ENCODE results near the gene EMC7. TPM values are rescaled to one million over a fixed set of nuclear protein-coding genes. Genes with fewer than 3 reads are reported as not detected.
A peak's percentile ranks its signal among the peaks of the same experiment; 100 is the strongest.

Gene EMC7
- total and polyA plus RNA-seq, 2 of the 13 experiments (the other 11 are each of a cell fraction or from before 2014, with no cell fraction given), result 46.8 to 113 TPM

- no peak for TF ChIP-seq ZNF782 (CRISPR knock-in tag; IDR thresholded peaks at IDR 0.05; ENCODE audit: borderline replicate concordance)
- no peak for TF ChIP-seq ZBTB2 (CRISPR knock-in tag; IDR thresholded peaks at IDR 0.05; ENCODE audit: low read depth)
- no peak for TF ChIP-seq ETS1 (CRISPR knock-in tag; IDR thresholded peaks at IDR 0.05)
- TF ChIP-seq ZNF639 (CRISPR knock-in tag; conservative IDR thresholded peaks at IDR 0.05), result peak; percentile 9; the same call in 1 of the 2 replicates
- TF ChIP-seq DPF2 (CRISPR knock-in tag; IDR thresholded peaks at IDR 0.05; ENCODE audit: borderline replicate concordance, low read depth), result no peak
- no peak for TF ChIP-seq ZNF563 (CRISPR knock-in tag; IDR thresholded peaks at IDR 0.05)
- TF ChIP-seq ZNF615 (CRISPR knock-in tag; IDR thresholded peaks at IDR 0.05; ENCODE audit: borderline replicate concordance), result no peak
- no peak for TF ChIP-seq NR2C2 (CRISPR knock-in tag; IDR thresholded peaks at IDR 0.05; ENCODE audit: borderline replicate concordance)
- TF ChIP-seq YEATS4 (CRISPR knock-in tag; IDR thresholded peaks at IDR 0.05; ENCODE audit: borderline replicate concordance), result peak; percentile 25; the same call in 1 of the 2 replicates
- TF ChIP-seq ZNF143 (CRISPR knock-in tag; IDR thresholded peaks at IDR 0.05), result no peak
- no peak for TF ChIP-seq JARID2 (CRISPR knock-in tag; IDR thresholded peaks at IDR 0.05; ENCODE audit: insufficient replicate concordance)
- TF ChIP-seq BORCS8-MEF2B (CRISPR knock-in tag; IDR thresholded peaks at IDR 0.05), result no peak
- TF ChIP-seq E2F5 (CRISPR knock-in tag; conservative IDR thresholded peaks at IDR 0.05), result no peak
- no peak for TF ChIP-seq ZC3H13 (CRISPR knock-in tag; IDR thresholded peaks at IDR 0.05)
- no peak for TF ChIP-seq NFIC (IDR thresholded peaks at IDR 0.05; ENCODE audit: low read length)
- TF ChIP-seq IRF2 (CRISPR knock-in tag; IDR thresholded peaks at IDR 0.05), result 0 out of 2 replicates have a peak, but pooled peaks have one; percentile 3
- TF ChIP-seq ZNF432 (CRISPR knock-in tag; IDR thresholded peaks at IDR 0.05; ENCODE audit: borderline replicate concordance), result no peak
- TF ChIP-seq NFAT5 (CRISPR knock-in tag; IDR thresholded peaks at IDR 0.05), result no peak
- peak; percentile 47; the same call in 1 of the 2 replicates for TF ChIP-seq SALL2 (CRISPR knock-in tag; IDR thresholded peaks at IDR 0.05)
These were observed 688 bp upstream of the EMC7 start (continued) for GRCh38 chr15:34102175-34102925.

Data from HepG2 (cell line).